ENCODE results near the gene KIAA0825. TPM values are rescaled to one million over a fixed set of nuclear protein-coding genes. Genes with fewer than 3 reads are reported as not detected.

KIAA0825 gene
- total RNA-seq, 1 experiment from 2014 or later = 1.9 TPM

- no peaks in the 10 kb centered on the region for H3K4me1 ChIP-seq (replicated peaks; ENCODE audit: insufficient read depth)
- BruUV-seq (replicated peaks) = no TSS peak
- no peaks in the 10 kb centered on the region for H4K20me1 ChIP-seq (ENCODE audit: insufficient read depth)
- H3K27me3 ChIP-seq (ENCODE audit: insufficient read depth, low read depth) = no peaks in the 10 kb centered on the region
- H3K4me3 ChIP-seq = no peak overlapping the region
- no peaks in the 10 kb centered on the region for H3K9me3 ChIP-seq (ENCODE audit: insufficient read depth, low read depth)
- TF ChIP-seq EZH2 (IDR thresholded peaks at IDR 0.05; ENCODE audit: low read depth) = no peak
- TF ChIP-seq CTCF (conservative IDR thresholded peaks at IDR 0.05) = no peak
- no peak overlapping the region for H3K27ac ChIP-seq
- intact Hi-C loops (cut with micrococcal nuclease; ENCODE audit: unreplicated experiment) = no loop called here
- ChIA-PET POLR2A (ENCODE audit: unreplicated experiment) (no interaction called here), CTCF (no interaction called here)
- no peaks in the 10 kb centered on the region for H3F3A ChIP-seq (ENCODE audit: insufficient read depth, low read depth)
- H3K36me3 ChIP-seq (ENCODE audit: low read depth) = no peaks in the 10 kb centered on the region
- H3K9me2 ChIP-seq (ENCODE audit: insufficient read depth) = peaks cover 5% of the 10 kb centered on the region; the same call in 1 of the 2 replicates
- H3K79me2 ChIP-seq (ENCODE audit: low read depth) = no peaks in the 10 kb centered on the region
- H2AFZ ChIP-seq = no peak overlapping the region
- H3K4me2 ChIP-seq = no peak overlapping the region
- no peak for DNase-seq
These were observed 172.7 kb downstream of the KIAA0825 start for GRCh38 chr5:94445726-94446125.

- Histone ChIP-seq H3K4me1 (replicated peaks; ENCODE audit: insufficient read depth) (no peaks in the 10 kb centered on the region), H3K36me3 (ENCODE audit: low read depth) (no peaks in the 10 kb centered on the region), H3K4me3 (no peak overlapping the region), H2AFZ (no peak overlapping the region), H3K27ac (no peak overlapping the region), H4K20me1 (ENCODE audit: insufficient read depth) (no peaks in the 10 kb centered on the region), H3K4me2 (no peak overlapping the region), H3K9me2 (ENCODE audit: insufficient read depth) (peaks cover 5% of the 10 kb centered on the region; the same call in 1 of the 2 replicates), H3F3A (ENCODE audit: insufficient read depth, low read depth) (no peaks in the 10 kb centered on the region), H3K79me2 (ENCODE audit: low read depth) (no peaks in the 10 kb centered on the region), H3K9me3 (ENCODE audit: insufficient read depth, low read depth) (no peaks in the 10 kb centered on the region), H3K27me3 (ENCODE audit: insufficient read depth, low read depth) (no peaks in the 10 kb centered on the region)
- no TSS peak for BruUV-seq (replicated peaks)
- ChIA-PET POLR2A (ENCODE audit: unreplicated experiment) (no interaction called here), CTCF (no interaction called here)
- TF ChIP-seq CTCF (conservative IDR thresholded peaks at IDR 0.05) = no peak
- intact Hi-C loops (cut with micrococcal nuclease; ENCODE audit: unreplicated experiment) = no loop called here
- DNase-seq = no peak
These were observed 175.4 kb downstream of the KIAA0825 start for GRCh38 chr5:94442991-94443390.

GRCh38 chr5:94442076-94442475, 176.3 kb downstream of the KIAA0825 start:
- H3F3A ChIP-seq (ENCODE audit: insufficient read depth, low read depth) = no peaks in the 10 kb centered on the region
- TF ChIP-seq EZH2 (IDR thresholded peaks at IDR 0.05; ENCODE audit: low read depth) (no peak), CTCF (conservative IDR thresholded peaks at IDR 0.05) (no peak)
- H3K27ac ChIP-seq = no peak overlapping the region
- no peaks in the 10 kb centered on the region for H3K9me3 ChIP-seq (ENCODE audit: insufficient read depth, low read depth)
- H3K9me2 ChIP-seq (ENCODE audit: insufficient read depth) = peaks cover 5% of the 10 kb centered on the region; the same call in 1 of the 2 replicates
- no peak overlapping the region for H3K4me2 ChIP-seq
- DNase-seq = no peak
- no peaks in the 10 kb centered on the region for H3K27me3 ChIP-seq (ENCODE audit: insufficient read depth, low read depth)
- CTCF ChIA-PET = no interaction called here
- intact Hi-C loops (cut with micrococcal nuclease; ENCODE audit: unreplicated experiment) = no loop called here
- POLR2A ChIA-PET (ENCODE audit: unreplicated experiment) = no interaction called here
- no peaks in the 10 kb centered on the region for H3K36me3 ChIP-seq (ENCODE audit: low read depth)
- no peak overlapping the region for H2AFZ ChIP-seq
- BruUV-seq (replicated peaks) = no TSS peak
- no peaks in the 10 kb centered on the region for H4K20me1 ChIP-seq (ENCODE audit: insufficient read depth)
- H3K79me2 ChIP-seq (ENCODE audit: low read depth) = no peaks in the 10 kb centered on the region
- H3K4me1 ChIP-seq (replicated peaks; ENCODE audit: insufficient read depth) = no peaks in the 10 kb centered on the region
- no peak overlapping the region for H3K4me3 ChIP-seq
